ENCODE data around the gene AADAC. TPM values are rescaled to one million over a fixed set of nuclear protein-coding genes. Genes with fewer than 3 reads are reported as not detected.
A peak's percentile ranks its signal among the peaks of the same experiment; 100 is the strongest.
"Not testable (repeated sequence)": the region's sequence is repeated elsewhere in the genome, so short reads cannot be mapped to it uniquely, and the experiment has no call there.

AADAC gene
- polyA plus RNA-seq, 1 experiment = not detected

DNA sequence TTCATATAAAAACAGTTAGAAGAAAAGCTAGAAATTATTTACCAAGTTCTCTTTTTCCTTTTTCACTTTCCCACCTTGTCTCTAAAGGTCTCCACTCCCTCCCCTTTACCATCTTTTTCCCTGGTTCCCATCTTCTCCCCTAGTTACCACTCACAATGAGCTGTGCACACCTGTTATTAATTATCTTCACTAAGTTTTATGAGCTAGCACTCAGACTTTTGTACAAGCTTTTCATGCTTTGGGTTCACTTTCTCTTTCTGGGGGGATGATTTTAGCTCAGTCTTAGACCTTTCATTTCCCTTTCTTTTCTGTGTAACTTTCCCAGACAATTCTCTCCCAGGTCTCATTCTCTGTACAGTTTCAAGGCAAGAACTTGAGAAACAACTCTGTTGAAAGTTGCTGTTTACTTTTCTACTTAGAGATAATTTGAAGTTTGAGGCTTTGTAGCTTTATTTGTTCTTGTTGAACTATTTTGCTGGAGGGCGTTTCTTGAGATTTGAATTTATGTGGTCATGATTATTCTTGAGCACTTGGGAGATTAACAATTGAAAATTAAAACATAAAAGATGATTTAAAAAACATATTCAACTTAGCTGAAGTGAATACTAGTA lies 24.0 kb upstream of the AADAC start:
- Histone ChIP-seq H3K36me3 (ENCODE audit: control insufficient read depth, insufficient read depth, low read length) (no peaks in the 10 kb centered on the region), H3K4me3 (ENCODE audit: low read depth, low read length) (no peak overlapping the region), H3K27me3 (ENCODE audit: control insufficient read depth, insufficient read depth, low read length) (no peaks in the 10 kb centered on the region)
- CTCF ChIA-PET = interaction anchor here (1.3 kb wide), 1 partner anchor 16 kb away, joined by 4 read pairs; no protein-coding TSS in a partner anchor
- no peak for DNase-seq (ENCODE audit: low read depth)
- POLR2A ChIA-PET = no interaction called here
- TF ChIP-seq, protein P1, sequence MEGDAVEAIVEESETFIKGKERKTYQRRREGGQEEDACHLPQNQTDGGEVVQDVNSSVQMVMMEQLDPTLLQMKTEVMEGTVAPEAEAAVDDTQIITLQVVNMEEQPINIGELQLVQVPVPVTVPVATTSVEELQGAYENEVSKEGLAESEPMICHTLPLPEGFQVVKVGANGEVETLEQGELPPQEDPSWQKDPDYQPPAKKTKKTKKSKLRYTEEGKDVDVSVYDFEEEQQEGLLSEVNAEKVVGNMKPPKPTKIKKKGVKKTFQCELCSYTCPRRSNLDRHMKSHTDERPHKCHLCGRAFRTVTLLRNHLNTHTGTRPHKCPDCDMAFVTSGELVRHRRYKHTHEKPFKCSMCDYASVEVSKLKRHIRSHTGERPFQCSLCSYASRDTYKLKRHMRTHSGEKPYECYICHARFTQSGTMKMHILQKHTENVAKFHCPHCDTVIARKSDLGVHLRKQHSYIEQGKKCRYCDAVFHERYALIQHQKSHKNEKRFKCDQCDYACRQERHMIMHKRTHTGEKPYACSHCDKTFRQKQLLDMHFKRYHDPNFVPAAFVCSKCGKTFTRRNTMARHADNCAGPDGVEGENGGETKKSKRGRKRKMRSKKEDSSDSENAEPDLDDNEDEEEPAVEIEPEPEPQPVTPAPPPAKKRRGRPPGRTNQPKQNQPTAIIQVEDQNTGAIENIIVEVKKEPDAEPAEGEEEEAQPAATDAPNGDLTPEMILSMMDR (IDR thresholded peaks at IDR 0.05; ENCODE audit: insufficient read depth, low read depth, low read length) = no peak

DNA sequence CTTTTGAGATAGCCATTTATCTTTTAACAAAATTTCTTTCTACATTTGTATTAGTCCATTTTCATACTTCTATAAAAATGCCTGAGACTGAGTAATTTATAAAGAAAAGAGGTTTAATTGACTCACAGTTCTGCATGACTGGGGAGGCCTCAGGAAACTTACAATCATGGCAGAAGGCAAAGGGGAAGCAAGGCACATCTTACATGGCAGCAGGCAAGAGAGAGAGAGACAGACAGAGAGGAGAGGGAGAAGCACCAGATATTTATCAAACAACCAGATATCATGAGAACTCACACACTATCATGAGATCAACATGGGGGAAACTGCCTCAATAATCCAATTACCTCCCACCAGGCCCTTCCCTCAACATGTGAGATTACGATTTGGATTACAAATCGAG lies 23.2 kb upstream of the AADAC start:
- POLR2A ChIA-PET = not testable (repeated sequence)

GRCh38 chr3:151792411-151792810 lies 21.5 kb upstream of the AADAC start:
- H3K36me3 ChIP-seq (ENCODE audit: control insufficient read depth, insufficient read depth, low read length) = no peaks in the 10 kb centered on the region
- no peaks in the 10 kb centered on the region for H3K27me3 ChIP-seq (ENCODE audit: control insufficient read depth, insufficient read depth, low read length)
- DNase-seq (ENCODE audit: low read depth) = no peak
- ChIA-PET POLR2A (no interaction called here), CTCF (no interaction called here)
- TF ChIP-seq, protein P1 (IDR thresholded peaks at IDR 0.05; ENCODE audit: insufficient read depth, low read depth, low read length) = no peak
- H3K4me3 ChIP-seq (ENCODE audit: low read depth, low read length) = no peak overlapping the region

More for the DNA sequence above, 23.2 kb upstream of the AADAC start:
- DNase-seq (ENCODE audit: low read depth); H3K36me3 ChIP-seq (ENCODE audit: control insufficient read depth, insufficient read depth, low read length); H3K27me3 ChIP-seq (ENCODE audit: control insufficient read depth, insufficient read depth, low read length); H3K4me3 ChIP-seq (ENCODE audit: low read depth, low read length): not testable (repeated sequence)
- CTCF ChIA-PET = interaction anchor here (1.3 kb wide), 1 partner anchor 17 kb away, joined by 4 read pairs; no protein-coding TSS in a partner anchor

DNA sequence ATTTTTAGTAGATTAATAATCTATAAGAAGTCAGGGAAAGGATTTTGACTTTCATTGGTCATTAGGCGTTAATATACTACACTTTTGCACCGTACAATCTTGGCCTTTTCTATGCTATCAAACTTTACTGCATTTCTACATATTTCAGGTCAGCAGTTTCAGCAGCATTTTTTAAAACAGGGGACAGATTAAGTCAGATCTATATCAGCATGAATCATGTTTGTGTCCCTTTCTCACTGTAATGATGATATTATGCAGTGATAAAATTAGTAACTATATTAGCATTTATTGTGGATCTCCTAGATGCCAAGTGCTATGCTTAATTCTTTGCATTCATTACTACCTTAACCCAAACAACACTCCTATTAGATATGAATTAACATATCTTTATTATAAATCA lies 20.3 kb upstream of the AADAC start:
- no peaks in the 10 kb centered on the region for H3K36me3 ChIP-seq (ENCODE audit: control insufficient read depth, insufficient read depth, low read length)
- TF ChIP-seq, protein P1 (IDR thresholded peaks at IDR 0.05; ENCODE audit: insufficient read depth, low read depth, low read length) = no peak
- ChIA-PET POLR2A (no interaction called here), CTCF (no interaction called here)
- no peaks in the 10 kb centered on the region for H3K27me3 ChIP-seq (ENCODE audit: control insufficient read depth, insufficient read depth, low read length)
- H3K4me3 ChIP-seq (ENCODE audit: low read depth, low read length) = no peak overlapping the region
- DNase-seq (ENCODE audit: low read depth) = no peak

GRCh38 chr3:151794080-151794479 lies 19.8 kb upstream of the AADAC start:
- no peak for DNase-seq (ENCODE audit: low read depth)
- CTCF ChIA-PET = no interaction called here
- Histone ChIP-seq H3K36me3 (ENCODE audit: control insufficient read depth, insufficient read depth, low read length) (no peaks in the 10 kb centered on the region), H3K4me3 (ENCODE audit: low read depth, low read length) (no peak overlapping the region), H3K27me3 (ENCODE audit: control insufficient read depth, insufficient read depth, low read length) (no peaks in the 10 kb centered on the region)
- TF ChIP-seq, protein P1 (IDR thresholded peaks at IDR 0.05; ENCODE audit: insufficient read depth, low read depth, low read length) = no peak
- POLR2A ChIA-PET = no interaction called here

DNA sequence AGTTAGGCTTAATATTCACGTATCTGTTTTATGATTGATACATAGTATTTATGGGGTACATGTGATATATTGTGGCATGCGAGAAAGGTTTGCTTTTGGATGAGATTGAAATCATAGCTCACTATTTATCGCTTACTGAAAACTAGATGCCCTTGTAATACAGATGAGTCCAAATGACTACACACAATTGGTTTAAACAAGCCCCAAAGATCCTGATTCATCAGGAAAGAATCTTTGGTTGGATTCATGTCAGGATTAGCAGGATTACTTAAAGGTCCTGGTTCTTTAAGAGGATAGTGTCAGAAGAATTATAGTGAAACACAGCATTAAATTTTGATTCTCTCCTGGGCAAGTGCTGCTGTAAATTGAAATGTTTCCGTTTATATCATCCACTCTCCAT lies 18.6 kb upstream of the AADAC start:
- no peaks in the 10 kb centered on the region for H3K36me3 ChIP-seq (ENCODE audit: control insufficient read depth, insufficient read depth, low read length)
- TF ChIP-seq, protein P1 (IDR thresholded peaks at IDR 0.05; ENCODE audit: insufficient read depth, low read depth, low read length) = no peak
- CTCF ChIA-PET = no interaction called here

More for the DNA sequence above, 18.6 kb upstream of the AADAC start:
- DNase-seq (ENCODE audit: low read depth) = peak; percentile 41
- H3K4me3 ChIP-seq (ENCODE audit: low read depth, low read length) = no peak overlapping the region
- no peaks in the 10 kb centered on the region for H3K27me3 ChIP-seq (ENCODE audit: control insufficient read depth, insufficient read depth, low read length)
- POLR2A ChIA-PET = no interaction called here

Measured in BJ (cell line).